Hepatocyte (in vitro differentiated cells): ENCODE measurements around the gene SLC22A23.

Experiments used
- CTCF ChIP-seq: fragments of 200-600 bp; sonication (generic); IDR thresholded peaks from 2 replicates; pipeline ENCODE4 v1.5.1; 2016; ENCODE audit warnings: antibody characterized with exemption, mild to moderate bottlenecking; ENCODE audit not compliant: poor library complexity
- EZH2 ChIP-seq: fragments of 200-600 bp; sonication (generic); IDR thresholded peaks from 2 replicates; pipeline ENCODE4 v1.6.1; 2016; ENCODE audit warnings: antibody characterized with exemption, mild to moderate bottlenecking, borderline replicate concordance

- TF ChIP-seq CTCF (no peak), EZH2 (no peak)
Observed at GRCh38 chr6:3347826-3348225, 109.0 kb downstream of the SLC22A23 start.
